LHCN-M2 (cell line): ENCODE results near the gene MRPL57. TPM values are rescaled to one million over a fixed set of nuclear protein-coding genes. Genes with fewer than 3 reads are reported as not detected.
"Not testable (repeated sequence)": the region's sequence is repeated elsewhere in the genome, so short reads cannot be mapped to it uniquely, and the experiment has no call there.

Source experiments
- DNase-seq: peaks from one replicate; pipeline ENCODE4 v3.0.0-alpha.2; 2012; ENCODE audit warnings: low read depth
- total RNA-seq: library from RNA; depleted of rRNA; stranded (reverse); fragments of >200 nt; gene quantifications from 2 replicates; pipeline ENCODE4 v1.2.3, GENCODE V29; 2014

MRPL57 gene
- total RNA-seq, 1 experiment from 2014 or later, result 32.3 TPM

DNA sequence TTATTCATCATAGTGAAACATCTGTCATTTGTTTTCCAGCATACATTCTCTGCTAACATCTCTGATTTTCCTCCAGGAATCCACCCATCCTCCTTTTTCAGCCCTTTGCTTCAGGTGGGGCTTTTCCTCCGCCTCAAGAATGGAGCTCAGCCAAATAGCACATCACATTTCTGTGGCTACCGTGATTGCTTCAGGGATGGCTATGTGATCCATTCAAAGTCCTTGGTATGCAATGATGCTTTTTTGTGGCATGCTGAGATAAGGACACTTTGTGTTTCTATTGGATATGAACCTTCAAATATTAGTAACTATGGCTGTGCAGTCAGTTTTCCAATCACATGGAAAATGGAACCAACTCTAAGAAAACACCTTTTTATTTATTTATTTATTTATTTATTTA is 18.3 kb downstream of the MRPL57 start:
- not testable (repeated sequence) for DNase-seq

DNA sequence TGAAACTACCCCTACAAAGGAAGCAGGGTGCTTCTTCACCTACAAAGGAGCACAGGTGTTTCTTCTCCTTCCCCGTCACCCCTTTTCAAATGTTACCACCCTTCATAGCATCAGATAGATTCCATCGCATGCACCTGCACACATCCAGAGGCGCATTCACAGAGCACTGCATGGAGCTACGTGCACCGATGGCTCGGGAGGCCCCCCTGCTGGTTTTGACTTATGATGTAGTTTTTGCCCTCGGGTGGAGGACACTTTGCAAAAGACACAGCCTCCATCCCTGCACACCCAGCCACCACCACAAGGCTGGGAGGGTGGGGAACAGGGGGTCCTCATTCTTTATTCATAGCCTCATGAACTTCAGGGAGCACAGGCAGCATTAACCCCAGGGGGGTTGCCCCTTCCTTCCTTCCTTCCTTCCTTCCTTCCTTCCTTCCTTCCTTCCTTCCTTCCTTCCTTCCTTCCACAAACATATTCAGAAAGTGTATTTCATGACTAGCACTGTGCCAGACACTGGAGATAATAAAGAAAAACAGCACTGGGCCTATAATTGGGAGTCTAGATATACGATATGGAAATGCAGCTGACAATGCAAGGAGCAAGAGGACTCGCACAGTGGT is 21.3 kb downstream of the MRPL57 start:
- DNase-seq, result not testable (repeated sequence)

- not testable (repeated sequence) for DNase-seq
These were observed 21.9 kb downstream of the MRPL57 start for GRCh38 chr13:21198391-21198790.

DNA sequence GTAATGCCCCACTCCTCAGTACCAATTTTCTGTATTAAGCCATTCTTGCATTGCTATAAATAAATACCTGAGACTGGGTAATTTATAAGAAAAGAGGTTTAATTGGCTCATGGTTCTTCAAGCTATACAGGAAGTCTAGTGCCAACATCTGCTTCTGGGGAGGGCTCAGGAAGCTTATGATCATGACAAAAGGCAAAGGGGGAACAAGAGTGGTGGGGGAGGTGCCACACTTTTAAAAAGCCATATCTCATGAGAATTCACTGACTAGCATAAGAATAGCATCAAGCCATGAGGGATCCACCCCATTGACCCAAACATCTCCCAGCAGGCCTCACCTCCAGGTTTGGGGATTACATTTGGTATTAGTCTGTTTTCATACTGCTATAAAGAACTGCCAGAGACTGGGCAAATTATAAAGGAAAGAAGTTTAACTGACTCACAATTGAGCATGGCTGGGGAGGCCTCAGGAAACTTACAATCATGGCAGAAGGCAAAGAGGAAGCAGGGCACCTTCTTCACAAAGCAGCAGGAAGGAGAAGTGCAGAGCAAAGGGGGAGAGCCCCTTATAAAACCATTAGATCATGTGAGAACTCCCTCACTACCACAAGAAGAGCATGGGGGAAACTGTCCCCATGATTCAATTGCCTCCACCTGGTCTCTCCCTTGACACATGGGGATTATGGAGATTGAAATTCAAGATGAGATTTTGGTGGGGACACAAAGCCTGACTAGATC is 25.2 kb downstream of the MRPL57 start:
- DNase-seq, result not testable (repeated sequence)

DNA sequence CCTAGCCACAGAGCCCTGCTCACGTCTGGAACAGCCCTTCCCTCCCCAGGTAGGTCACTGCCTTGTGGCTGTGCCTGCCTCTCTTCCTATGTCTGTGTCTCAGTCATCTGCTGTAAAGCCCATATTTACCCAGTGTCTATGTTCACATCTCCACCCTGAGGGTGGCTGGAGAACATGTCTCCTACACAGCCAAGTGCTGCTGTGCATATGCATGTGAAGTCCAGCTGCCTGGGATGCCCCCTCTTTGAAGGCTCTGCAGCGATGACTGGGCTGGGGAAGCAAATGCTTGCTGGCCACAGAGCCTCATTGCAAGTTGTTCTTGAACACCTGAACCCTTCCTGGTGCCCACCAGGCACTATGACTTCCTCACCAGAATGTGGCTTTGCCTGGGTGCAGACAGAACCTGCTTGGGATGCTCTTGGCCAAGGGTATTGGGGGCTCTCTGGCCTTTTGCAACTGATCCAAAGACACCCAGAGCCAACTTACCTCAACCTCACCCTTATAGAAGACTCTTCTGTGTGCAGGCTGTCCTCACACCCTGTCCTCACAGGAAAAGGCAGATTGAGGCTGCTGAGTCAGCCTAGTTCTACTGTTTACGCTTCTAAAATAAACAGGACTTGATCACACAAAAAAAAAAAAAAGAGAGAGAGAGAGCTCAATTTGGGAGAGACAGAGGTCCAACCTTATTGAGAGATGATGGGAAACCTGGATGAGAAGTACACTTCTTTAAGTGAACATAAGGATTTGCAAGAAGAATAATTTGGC is 26.5 kb downstream of the MRPL57 start:
- peak; percentile 14 for DNase-seq

DNA sequence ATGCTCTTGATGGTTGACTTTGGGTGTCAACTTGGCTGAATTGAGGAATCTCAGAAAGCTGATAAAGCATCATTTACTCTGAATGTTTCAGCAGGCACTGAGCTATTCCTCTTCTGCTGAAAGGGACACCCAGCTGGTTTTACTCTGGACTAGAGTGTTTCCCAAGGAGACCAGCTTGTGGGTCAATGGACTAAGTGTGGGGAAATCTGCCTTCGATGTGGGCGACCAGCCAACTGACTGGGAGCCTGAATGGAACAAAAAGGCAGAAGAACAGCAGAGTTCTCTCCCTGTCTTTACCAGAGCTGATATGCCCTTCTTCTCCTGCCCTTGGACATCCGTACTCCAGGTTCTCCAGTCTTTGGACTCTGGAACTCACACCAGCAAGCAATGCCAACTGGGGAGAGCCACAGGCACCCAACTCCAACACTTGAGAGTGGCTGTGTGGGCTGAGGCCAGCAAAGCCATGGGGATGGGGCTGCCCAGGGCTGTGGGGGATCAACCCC is 32.2 kb downstream of the MRPL57 start:
- DNase-seq, result no peak

DNA sequence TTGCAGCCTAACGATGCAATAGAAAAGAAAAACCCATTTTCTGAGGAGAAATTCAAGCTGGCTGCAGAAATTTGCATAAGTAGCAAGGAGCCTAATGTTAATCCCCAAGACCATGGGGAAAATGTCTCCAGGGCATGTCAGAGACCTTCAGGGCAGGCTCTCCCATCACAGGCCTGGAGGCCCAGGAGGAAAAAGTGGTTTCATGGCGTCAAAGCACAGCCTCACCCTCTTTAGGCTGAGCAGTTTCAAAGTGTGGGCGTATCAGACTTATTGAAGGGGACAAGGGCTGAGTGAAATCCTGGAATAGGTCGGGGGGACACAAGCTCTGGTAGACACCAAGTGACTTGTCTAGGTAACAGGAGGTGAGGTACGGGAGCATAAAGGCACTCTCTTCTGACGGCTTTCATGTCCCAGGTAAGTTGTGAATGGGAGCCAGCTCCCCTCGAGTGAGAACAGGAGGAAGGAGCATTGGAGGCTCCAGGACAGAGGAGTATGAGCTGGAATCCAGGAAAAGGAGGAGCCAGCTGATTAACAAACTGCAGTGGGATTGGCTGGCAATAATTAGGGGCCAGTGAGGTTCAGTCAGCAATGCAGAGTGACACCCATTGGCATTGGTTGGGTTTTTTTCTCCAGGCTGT is 35.8 kb downstream of the MRPL57 start:
- DNase-seq, result no peak

DNA sequence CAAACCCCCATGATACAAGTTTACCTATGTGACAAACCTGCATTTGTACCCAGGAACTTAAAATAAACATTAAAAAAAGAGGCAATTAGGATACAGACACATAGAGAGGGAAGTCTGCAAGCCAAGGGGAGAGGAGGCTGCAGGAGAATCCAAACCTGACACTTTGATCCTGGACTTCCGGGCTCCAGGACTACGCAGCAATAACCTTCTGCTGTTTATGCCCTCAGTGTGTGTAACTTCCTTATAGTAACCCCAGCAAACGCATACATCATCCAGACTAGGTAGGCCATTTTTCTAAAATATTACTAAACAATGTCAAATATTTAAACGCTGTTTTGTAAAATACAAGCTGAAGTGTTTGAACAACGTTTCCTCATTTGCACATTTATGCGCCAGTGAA is 39.0 kb downstream of the MRPL57 start:
- DNase-seq, result not testable (repeated sequence)

DNA sequence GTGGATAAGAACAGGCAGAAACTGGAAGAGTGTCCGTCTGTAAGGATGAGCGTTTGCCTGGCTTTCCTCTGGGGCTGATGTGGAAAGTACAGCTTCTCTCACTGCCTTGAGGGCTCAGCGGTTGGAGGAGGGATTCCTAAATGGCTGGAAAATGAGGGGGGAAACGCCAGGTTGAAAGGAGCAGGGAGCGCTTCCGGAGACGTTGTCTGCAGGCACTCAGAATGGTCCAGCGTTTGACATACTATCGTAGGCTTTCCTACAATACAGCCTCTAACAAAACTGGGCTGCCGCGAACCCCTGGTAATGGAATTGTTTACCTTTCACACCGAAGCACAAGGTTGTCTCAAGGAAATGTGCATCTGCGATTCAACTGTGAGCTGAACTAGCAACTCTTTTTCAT is 39.9 kb downstream of the MRPL57 start:
- DNase-seq, result no peak

- peak; percentile 85 for DNase-seq
These were observed 42.0 kb downstream of the MRPL57 start for GRCh38 chr13:21218351-21219035.

- DNase-seq, result no peak
These were observed 42.6 kb downstream of the MRPL57 start for GRCh38 chr13:21219036-21219381.

DNA sequence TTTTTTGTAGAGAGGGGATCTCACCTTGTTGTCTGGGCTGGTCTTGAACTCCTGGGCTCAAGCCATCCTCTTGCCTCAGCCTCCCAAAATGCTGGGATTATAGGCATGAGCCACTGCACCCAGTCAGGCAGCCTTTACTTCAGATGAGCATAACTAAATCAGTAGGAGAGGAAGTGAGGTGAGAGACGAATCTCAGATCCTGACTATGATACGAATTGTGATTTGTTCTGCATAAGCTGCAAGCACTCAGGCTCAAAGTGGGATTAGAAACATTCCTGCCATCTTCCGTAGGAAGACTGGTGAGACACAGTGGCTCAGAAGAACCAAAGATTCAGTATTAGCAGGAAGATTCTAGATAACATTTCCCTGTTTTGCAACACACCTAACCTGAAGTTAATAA is 43.3 kb downstream of the MRPL57 start:
- not testable (repeated sequence) for DNase-seq

DNA sequence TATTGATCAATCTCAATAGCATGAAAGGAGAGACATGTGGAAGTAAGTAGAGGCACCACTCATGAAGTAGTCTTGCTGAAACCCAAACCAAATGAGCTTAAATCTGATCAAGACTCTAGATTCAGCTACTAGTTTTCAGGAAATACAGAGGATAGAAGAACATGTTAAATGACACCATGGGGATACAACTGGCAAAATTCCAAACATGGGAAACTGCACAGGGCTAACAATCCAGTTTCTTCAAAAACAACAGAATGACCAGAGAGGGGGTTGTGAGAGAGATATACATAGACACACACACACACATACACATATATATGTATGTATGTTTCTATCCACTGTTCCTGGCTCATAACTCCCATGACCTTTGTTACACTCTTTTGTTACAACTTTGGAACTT is 44.8 kb downstream of the MRPL57 start:
- no peak for DNase-seq

DNA sequence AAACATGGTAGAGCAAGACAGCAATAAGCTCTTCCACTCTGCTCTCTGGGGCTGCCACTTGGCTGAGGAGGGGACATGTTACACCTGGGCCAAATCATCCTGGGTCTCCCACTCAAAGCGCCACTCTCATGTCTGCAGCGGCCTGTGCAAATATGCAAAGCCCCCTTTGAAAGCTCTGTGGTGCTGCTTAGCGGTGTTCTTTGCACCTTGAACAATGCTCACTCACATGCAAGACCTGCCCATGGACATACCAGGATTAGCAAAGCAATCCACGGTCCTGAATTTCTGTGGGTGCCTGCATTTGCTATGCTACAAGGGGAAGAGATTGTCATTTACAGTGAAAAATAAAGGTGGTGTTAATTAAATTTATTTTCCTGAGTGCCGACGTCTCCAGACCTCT is 48.6 kb downstream of the MRPL57 start:
- no peak for DNase-seq

DNA sequence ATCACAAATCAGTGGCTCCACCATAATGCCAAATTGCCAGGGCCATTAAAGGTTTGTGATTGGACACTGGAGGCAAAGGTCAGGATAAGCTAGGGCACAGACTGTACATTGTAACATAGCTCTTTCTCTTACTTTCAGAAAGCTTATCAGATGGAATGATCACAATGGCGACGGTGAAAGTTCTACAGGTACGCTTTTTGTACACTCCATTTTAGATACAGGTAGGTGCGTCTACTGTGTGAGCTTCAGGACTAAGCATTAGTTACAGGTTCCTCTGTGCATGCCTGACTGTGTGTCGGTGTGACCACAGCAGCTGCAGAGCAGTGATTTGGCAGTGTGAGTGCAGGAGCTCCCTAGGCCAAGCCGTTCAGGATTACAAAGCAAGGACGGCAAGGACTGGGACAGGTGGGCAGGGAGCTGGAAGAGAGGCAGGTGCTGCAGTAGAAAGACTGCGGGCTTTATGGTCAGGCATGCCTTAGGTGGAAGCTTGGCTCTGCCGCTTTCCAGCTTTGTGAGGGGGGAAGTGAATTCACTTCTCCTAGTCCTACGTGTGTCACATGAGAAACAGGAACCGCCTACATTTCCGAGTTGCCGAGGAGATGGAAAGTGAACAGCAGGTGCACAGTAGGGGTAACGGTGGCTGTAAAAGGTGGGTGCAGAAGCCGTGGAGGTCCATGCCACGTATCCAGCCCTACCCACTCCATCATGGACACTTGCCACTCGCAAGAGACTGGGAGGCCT is 49.6 kb downstream of the MRPL57 start:
- DNase-seq, result no peak

- no peak for DNase-seq
These were observed 51.5 kb downstream of the MRPL57 start for GRCh38 chr13:21227917-21228316.
